ENCODE data around the gene LRRIQ4.

DNA sequence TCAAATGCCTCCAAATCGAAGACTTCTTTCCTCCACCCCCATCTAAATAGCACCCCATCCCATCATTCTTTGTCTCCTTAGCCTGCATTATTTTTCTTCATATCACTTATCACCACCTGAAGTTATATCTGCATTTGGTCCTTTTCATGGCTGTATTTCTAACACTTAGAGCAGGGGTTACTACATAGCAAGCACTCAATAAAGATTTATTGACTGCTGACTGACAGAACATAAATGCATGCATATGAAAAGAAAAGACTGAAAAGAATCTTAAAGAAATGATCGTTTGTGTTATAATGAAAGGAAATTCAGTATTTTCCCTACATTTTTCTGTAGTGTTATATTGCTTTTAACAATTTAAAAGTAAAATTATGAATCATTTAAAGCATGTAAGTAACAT, 55.7 kb downstream of the LRRIQ4 start:
- TF ChIP-seq, protein P1, sequence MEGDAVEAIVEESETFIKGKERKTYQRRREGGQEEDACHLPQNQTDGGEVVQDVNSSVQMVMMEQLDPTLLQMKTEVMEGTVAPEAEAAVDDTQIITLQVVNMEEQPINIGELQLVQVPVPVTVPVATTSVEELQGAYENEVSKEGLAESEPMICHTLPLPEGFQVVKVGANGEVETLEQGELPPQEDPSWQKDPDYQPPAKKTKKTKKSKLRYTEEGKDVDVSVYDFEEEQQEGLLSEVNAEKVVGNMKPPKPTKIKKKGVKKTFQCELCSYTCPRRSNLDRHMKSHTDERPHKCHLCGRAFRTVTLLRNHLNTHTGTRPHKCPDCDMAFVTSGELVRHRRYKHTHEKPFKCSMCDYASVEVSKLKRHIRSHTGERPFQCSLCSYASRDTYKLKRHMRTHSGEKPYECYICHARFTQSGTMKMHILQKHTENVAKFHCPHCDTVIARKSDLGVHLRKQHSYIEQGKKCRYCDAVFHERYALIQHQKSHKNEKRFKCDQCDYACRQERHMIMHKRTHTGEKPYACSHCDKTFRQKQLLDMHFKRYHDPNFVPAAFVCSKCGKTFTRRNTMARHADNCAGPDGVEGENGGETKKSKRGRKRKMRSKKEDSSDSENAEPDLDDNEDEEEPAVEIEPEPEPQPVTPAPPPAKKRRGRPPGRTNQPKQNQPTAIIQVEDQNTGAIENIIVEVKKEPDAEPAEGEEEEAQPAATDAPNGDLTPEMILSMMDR (IDR thresholded peaks at IDR 0.05 in 4 of 5, conservative IDR thresholded peaks at IDR 0.05 in 1 of 5): no peak
- no peak for TF ChIP-seq POLR2A (IDR thresholded peaks at IDR 0.05)
